IMR-90 (cell line): Measurements from ENCODE around the gene UNC93A. TPM values are rescaled to one million over a fixed set of nuclear protein-coding genes. Genes with fewer than 3 reads are reported as not detected.
"Not testable (repeated sequence)": the region's sequence is repeated elsewhere in the genome, so short reads cannot be mapped to it uniquely, and the experiment has no call there.

Source experiments
- ATAC-seq: fragments of 200-7000 bp; cut with Tn5 transposase; 2 replicates; pipeline ENCODE4 v1.9.1; 2020; ENCODE audit warnings: low read depth, mild to moderate bottlenecking, moderate library complexity
- BruUV-seq: library from RNA; stranded (reverse); fragments of 400-500 nt; replicated peaks from 2 replicates; lab custom pipeline; 2021; lab: Mats Ljungman, UMichigan
- CTCF ChIA-PET: fragments of 300-600 bp; formaldehyde crosslinking; extraction: SDS; loops from one replicate; lab custom pipeline; 2021; ENCODE audit warnings: antibody characterized with exemption; lab: Yijun Ruan, JAX
- POLR2A ChIA-PET: fragments of 300-600 bp; sonication (Branson Sonifier 250); formaldehyde crosslinking; loops from one replicate; lab custom pipeline; 2022; ENCODE audit warnings: antibody characterized with exemption; ENCODE audit not compliant: unreplicated experiment; lab: Charles Lee
- DNase-seq: peaks from one replicate; pipeline ENCODE4 v3.0.0; 2013
- H2AFZ ChIP-seq: replicated peaks from 2 replicates; pipeline ENCODE3; 2013; ENCODE audit warnings: low read length, mild to moderate bottlenecking; ENCODE audit not compliant: poor library complexity
- H2AK5ac ChIP-seq: 2 replicates; pipeline ENCODE4 v1.6.1; 2013; ENCODE audit warnings: low read depth, low read length, inconsistent platforms
- H2AK9ac ChIP-seq: replicated peaks from 2 replicates; pipeline ENCODE3; 2013; ENCODE audit warnings: mild to moderate bottlenecking, low read depth, low read length, moderate library complexity; ENCODE audit not compliant: poor library complexity
- H2BK120ac ChIP-seq: 2 replicates; pipeline ENCODE4 v1.6.1; 2013; ENCODE audit warnings: low read depth, low read length, inconsistent platforms
- H2BK15ac ChIP-seq: 3 replicates; pipeline ENCODE4 v1.6.1; 2013; ENCODE audit warnings: low read depth, low read length, inconsistent platforms
- H2BK20ac ChIP-seq: 2 replicates; pipeline ENCODE4 v1.6.1; 2013; ENCODE audit warnings: low read depth, mild to moderate bottlenecking, inconsistent platforms, low read length, moderate library complexity
- H2BK5ac ChIP-seq: 2 replicates; pipeline ENCODE4 v1.6.1; 2013; ENCODE audit warnings: mild to moderate bottlenecking, low read depth, low read length, inconsistent platforms; ENCODE audit not compliant: poor library complexity, severe bottlenecking
- H3K14ac ChIP-seq: replicated peaks from 2 replicates; pipeline ENCODE4 v1.6.1; 2013; ENCODE audit warnings: low read depth, low read length, inconsistent platforms
- H3K18ac ChIP-seq: 2 replicates; pipeline ENCODE4 v1.6.1; 2013; ENCODE audit warnings: low read depth, low read length, control low read depth
- H3K23ac ChIP-seq: 2 replicates; pipeline ENCODE4 v1.6.1; 2013; ENCODE audit warnings: low read depth, low read length, inconsistent platforms
- H3K27ac ChIP-seq: 2 replicates; pipeline ENCODE4 v1.5.1; 2013; ENCODE audit warnings: mild to moderate bottlenecking, control low read depth, low read length; ENCODE audit not compliant: insufficient read depth
- H3K27me3 ChIP-seq: 2 replicates; pipeline ENCODE4 v1.6.1; 2013; ENCODE audit warnings: low read length; ENCODE audit not compliant: control insufficient read depth, insufficient read depth
- H3K36me3 ChIP-seq: 2 replicates; pipeline ENCODE4 v1.6.1; 2013; ENCODE audit warnings: low read length, mixed read lengths; ENCODE audit not compliant: control insufficient read depth, insufficient read depth
- H3K4ac ChIP-seq: 2 replicates; pipeline ENCODE4 v1.6.1; 2013; ENCODE audit warnings: low read depth, low read length, inconsistent platforms
- H3K4me1 ChIP-seq: 2 replicates; pipeline ENCODE4 v1.6.1; 2013; ENCODE audit warnings: low read length, mixed read lengths; ENCODE audit not compliant: control insufficient read depth, insufficient read depth
- H3K4me2 ChIP-seq: 2 replicates; pipeline ENCODE4 v1.6.1; 2013; ENCODE audit warnings: low read depth, mild to moderate bottlenecking, control low read depth, low read length, moderate library complexity
- H3K4me3 ChIP-seq: 2 replicates; pipeline ENCODE4 v1.5.1; 2013; ENCODE audit warnings: low read depth, mild to moderate bottlenecking, control low read depth, low read length, moderate library complexity; ENCODE audit not compliant: insufficient read depth
- H3K56ac ChIP-seq: 2 replicates; pipeline ENCODE4 v1.6.1; 2013; ENCODE audit warnings: low read length, inconsistent platforms; ENCODE audit not compliant: insufficient read depth; ENCODE audit errors: extremely low read depth
- H3K79me1 ChIP-seq, 2 experiments: 2 replicates each; pipeline ENCODE4 v1.6.1; 2013; ENCODE audit warnings: low read length in 2 of 2, inconsistent platforms in 1 of 2, low read depth in 1 of 2
- H3K9ac ChIP-seq: 2 replicates; pipeline ENCODE4 v1.6.1; 2013; ENCODE audit warnings: low read depth, low read length, control low read depth
- H3K9me1 ChIP-seq: 2 replicates; pipeline ENCODE4 v1.6.1; 2013; ENCODE audit warnings: low read length, inconsistent platforms; ENCODE audit not compliant: insufficient read depth
- H3K9me3 ChIP-seq: 2 replicates; pipeline ENCODE4 v1.6.1; 2013; ENCODE audit warnings: low read length; ENCODE audit not compliant: control insufficient read depth, insufficient read depth
- H4K20me1 ChIP-seq: 2 replicates; pipeline ENCODE4 v1.6.1; 2013; ENCODE audit warnings: low read length, inconsistent platforms; ENCODE audit not compliant: insufficient read depth
- H4K5ac ChIP-seq: 2 replicates; pipeline ENCODE4 v1.6.1; 2013; ENCODE audit warnings: mild to moderate bottlenecking, low read depth, low read length, control low read depth
- H4K8ac ChIP-seq, 2 experiments: 2 replicates each; pipeline ENCODE4 v1.6.1; 2013; ENCODE audit warnings: low read depth in 2 of 2, low read length in 2 of 2, control low read depth in 1 of 2, inconsistent platforms in 1 of 2
- H4K91ac ChIP-seq: 2 replicates; pipeline ENCODE4 v1.6.1; 2013; ENCODE audit warnings: low read depth, low read length, inconsistent platforms; ENCODE audit not compliant: insufficient read depth
- WGBS, 2 experiments: methylation state at CpG; one replicate each; pipeline versions ENCODE4 v1.1.5 to v1.1.7; 2013; ENCODE audit warnings: missing lambda C conversion rate in 2 of 2; ENCODE audit not compliant: insufficient read length in 1 of 2; ENCODE audit errors: extremely low coverage in 2 of 2; 5-methylcytosine and 5-hydroxymethylcytosine counted together
- dilution Hi-C: fragments of 300-500 bp; cut with HindIII; formaldehyde crosslinking; loops from one replicate; pipeline ENCODE4 v1.14.3; 2018; ENCODE audit warnings: low sequenced_read_pairs; ENCODE audit not compliant: unreplicated experiment
- in situ Hi-C: fragments of 300-500 bp; cut with MboI; formaldehyde crosslinking; loops from 3 replicates; pipeline ENCODE4 v1.14.3; 2019; ENCODE audit warnings: low sequenced_read_pairs, inconsistent platforms, mixed read lengths
- intact Hi-C: fragments of 100-400 bp; cut with micrococcal nuclease; formaldehyde crosslinking; loops from 2 replicates; pipeline ENCODE4 v1.10.0; 2022
- polyA plus RNA-seq, 3 experiments: library from polyadenylated mRNA; depleted of rRNA; stranded (reverse); fragments of >200 nt; gene quantifications; 2 replicates each; pipeline ENCODE4 v1.2.3, GENCODE V29; 2012; ENCODE audit warnings: low replicate concordance in 1 of 3
- total RNA-seq: library from RNA; depleted of rRNA; stranded (reverse); fragments of >200 nt; gene quantifications from 2 replicates; pipeline ENCODE4 v1.2.3, GENCODE V29; 2012

Gene UNC93A
- total and polyA plus RNA-seq, 2 of the 4 experiments (the other 2 are of a cell fraction), result not detected

DNA sequence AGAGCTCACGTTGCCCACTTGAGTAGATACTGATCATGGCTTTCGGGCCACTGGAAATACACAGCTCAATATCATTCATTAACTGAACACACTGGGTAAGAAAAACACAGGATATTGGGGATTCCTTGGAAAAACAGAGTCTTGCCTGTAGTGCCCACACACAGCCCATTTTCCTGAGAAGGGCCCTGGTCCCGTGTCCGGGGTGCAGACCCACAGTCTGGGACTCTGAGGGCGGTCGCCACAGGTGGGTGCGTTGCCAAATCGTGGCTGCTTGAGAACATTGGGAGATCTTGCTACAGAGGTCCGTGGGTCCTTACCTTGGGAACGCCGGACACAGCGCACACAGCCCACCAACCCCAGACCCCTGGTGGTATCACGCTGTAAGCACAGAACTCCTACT lies 6.5 kb upstream of the UNC93A start:
- H3K18ac ChIP-seq, H4K91ac ChIP-seq, H3K4me1 ChIP-seq, H2BK20ac ChIP-seq, H3K4me3 ChIP-seq, H4K5ac ChIP-seq, H3K9ac ChIP-seq, in situ Hi-C loops, H3K4me2 ChIP-seq, H3K9me1 ChIP-seq, BruUV-seq, CTCF ChIA-PET, H3K56ac ChIP-seq, H3K14ac ChIP-seq, H4K20me1 ChIP-seq, H2BK120ac ChIP-seq, POLR2A ChIA-PET, H3K27me3 ChIP-seq, H3K23ac ChIP-seq, H2AK5ac ChIP-seq, DNase-seq, H3K27ac ChIP-seq, H4K8ac ChIP-seq, intact Hi-C loops, H2BK5ac ChIP-seq, H3K36me3 ChIP-seq, H2AFZ ChIP-seq, H3K79me1 ChIP-seq, H2AK9ac ChIP-seq, dilution Hi-C loops, H2BK15ac ChIP-seq, H3K4ac ChIP-seq, ATAC-seq: not testable (repeated sequence)
- WGBS, 2 experiments, result no CpG with 5 or more reads among the region's 13 CpGs
- peaks cover 10% of the 10 kb centered on the region for H3K9me3 ChIP-seq
